GM10248 (cell line): Measurements from ENCODE around the gene RAD23A.

ENCODE experiments used
- CTCF ChIA-PET: fragments of 300-600 bp; sonication (Branson Sonifier 250); formaldehyde crosslinking; extraction: SDS; loops from one replicate; lab custom pipeline; 2021; ENCODE audit warnings: antibody characterized with exemption; lab: Yijun Ruan, JAX
- POLR2A ChIA-PET: fragments of 350-650 bp; sonication (Branson Sonifier 250); formaldehyde crosslinking; extraction: SDS; loops from one replicate; lab custom pipeline; 2020; ENCODE audit warnings: antibody characterized with exemption; lab: Yijun Ruan, JAX
- DNase-seq: peaks from one replicate; pipeline ENCODE4 v3.0.0; 2012; ENCODE audit errors: extremely low spot score
- CTCF ChIP-seq: IDR thresholded peaks from 2 replicates; pipeline ENCODE4 v1.5.1; 2012; ENCODE audit warnings: mild to moderate bottlenecking, low read depth; ENCODE audit errors: extremely low read depth, missing control alignments, control extremely low read depth

RAD23A gene

GRCh38 chr19:12997179-12997966 lies 51.7 kb downstream of the RAD23A start:
- POLR2A ChIA-PET = no interaction called here
- no peak for TF ChIP-seq CTCF
- no peak for DNase-seq
- CTCF ChIA-PET = interaction anchor here (1.4 to 1.9 kb wide), 2 partner anchors 20 to 32 kb away, joined by 4 to 5 read pairs; no protein-coding TSS in a partner anchor

GRCh38 chr19:12997967-12998940 lies 52.6 kb downstream of the RAD23A start:
- ChIA-PET POLR2A (no interaction called here), CTCF (interaction anchor here (1.4 to 1.9 kb wide), 2 partner anchors 21 to 33 kb away, joined by 4 to 5 read pairs; no protein-coding TSS in a partner anchor)
- no peak for TF ChIP-seq CTCF
- no peak for DNase-seq

- ChIA-PET POLR2A (no interaction called here), CTCF (interaction anchor here (1.5 to 2.1 kb wide), 3 partner anchors 24 to 36 kb away, joined by 4 to 8 read pairs (median 8); no protein-coding TSS in a partner anchor)
- DNase-seq = no peak
- TF ChIP-seq CTCF = no peak
Measured at GRCh38 chr19:13001166-13001501, 55.5 kb downstream of the RAD23A start.

GRCh38 chr19:13001502-13002165 lies 56.0 kb downstream of the RAD23A start:
- no peak for TF ChIP-seq CTCF
- CTCF ChIA-PET = interaction anchor here (1.2 kb wide), 1 partner anchor 32 kb away, joined by 4 read pairs; no protein-coding TSS in a partner anchor
- DNase-seq = no peak
- POLR2A ChIA-PET = no interaction called here

GRCh38 chr19:13002166-13002898 lies 56.7 kb downstream of the RAD23A start:
- DNase-seq = no peak
- ChIA-PET POLR2A (no interaction called here), CTCF (interaction anchor here (0.9 to 1.4 kb wide), 3 partner anchors 25 to 58 kb away, joined by 4 to 7 read pairs (median 4); no protein-coding TSS in a partner anchor)
- TF ChIP-seq CTCF = no peak
